Dermis microvascular lymphatic vessel endothelial cell (primary cell): Measurements from ENCODE around the gene FBL. TPM values are rescaled to one million over a fixed set of nuclear protein-coding genes. Genes with fewer than 3 reads are reported as not detected.

Experiments used
- DNase-seq, 2 donors: peaks; one replicate each; pipeline versions ENCODE4 v3.0.0 to v3.0.0-alpha.2; 2010; ENCODE audit warnings: low read depth in 2 of 2
- total RNA-seq: library from RNA; depleted of rRNA; stranded (reverse); fragments of >200 nt; gene quantifications from 2 replicates; pipeline ENCODE4 v1.2.1, GENCODE V29; 2014

Gene FBL
- total RNA-seq, 1 donor from 2014 or later, result 231 TPM

GRCh38 chr19:39843919-39844793 is 2.0 kb downstream of the FBL start:
- DNase-seq, result peak; percentile 33 to 58

GRCh38 chr19:39842693-39843435 is 3.3 kb downstream of the FBL start:
- no peak for DNase-seq

- no peak for DNase-seq
These were observed 5.1 kb downstream of the FBL start for GRCh38 chr19:39841041-39841440.

- DNase-seq, result no peak
These were observed 5.7 kb downstream of the FBL start for GRCh38 chr19:39840492-39840891.

- no peak for DNase-seq
These were observed 6.4 kb downstream of the FBL start for GRCh38 chr19:39839678-39840327.

- no peak for DNase-seq
These were observed 7.6 kb downstream of the FBL start for GRCh38 chr19:39838569-39838968.

- DNase-seq, result no peak
These were observed 8.2 kb downstream of the FBL start for GRCh38 chr19:39837978-39838377.

GRCh38 chr19:39834287-39834841 is 11.8 kb downstream of the FBL start:
- DNase-seq, result no peak

- DNase-seq, result peak; percentile 96 to 98
These were observed 12.5 kb downstream of the FBL start, which contains the start of gene DYRK1B for GRCh38 chr19:39833464-39834286. DYRK1B (minus strand) TSS chr19:39834162; CDS start chr19:39831867, 2,295 bp downstream.

- no peak for DNase-seq
These were observed 13.1 kb downstream of the FBL start for GRCh38 chr19:39833160-39833463.

- no peak for DNase-seq
These were observed 13.7 kb downstream of the FBL start for GRCh38 chr19:39832341-39833083.

- DNase-seq, result no peak
These were observed 14.5 kb downstream of the FBL start for GRCh38 chr19:39831679-39832078.

GRCh38 chr19:39830847-39831246 is 15.3 kb downstream of the FBL start:
- no peak for DNase-seq

- no peak for DNase-seq
These were observed 15.8 kb downstream of the FBL start for GRCh38 chr19:39830406-39830805.

- no peak for DNase-seq
These were observed 16.4 kb downstream of the FBL start for GRCh38 chr19:39829702-39830275.

- DNase-seq, result no peak
These were observed 17.5 kb downstream of the FBL start for GRCh38 chr19:39828654-39829032.

GRCh38 chr19:39828015-39828653 is 18.0 kb downstream of the FBL start:
- no peak for DNase-seq

GRCh38 chr19:39827216-39827615 is 19.0 kb downstream of the FBL start:
- DNase-seq, result no peak

- no peak for DNase-seq
These were observed 19.8 kb downstream of the FBL start for GRCh38 chr19:39826311-39826945.
